GM08714 (cell line): ENCODE measurements around the gene NPDC1.
"Not testable (repeated sequence)": the region's sequence is repeated elsewhere in the genome, so short reads cannot be mapped to it uniquely, and the experiment has no call there.

Source experiments
- H3K4me3 ChIP-seq: fragments of 200-500 bp; sonication (Bioruptor generic); 2 replicates; pipeline ENCODE4 v1.5.1; 2014; ENCODE audit warnings: mild to moderate bottlenecking, low read length, inconsistent platforms
- ZNF274 ChIP-seq: IDR thresholded peaks from 2 replicates; pipeline ENCODE4 v1.6.1; 2012; ENCODE audit warnings: mild to moderate bottlenecking, low read depth, low read length

The NPDC1 gene

DNA sequence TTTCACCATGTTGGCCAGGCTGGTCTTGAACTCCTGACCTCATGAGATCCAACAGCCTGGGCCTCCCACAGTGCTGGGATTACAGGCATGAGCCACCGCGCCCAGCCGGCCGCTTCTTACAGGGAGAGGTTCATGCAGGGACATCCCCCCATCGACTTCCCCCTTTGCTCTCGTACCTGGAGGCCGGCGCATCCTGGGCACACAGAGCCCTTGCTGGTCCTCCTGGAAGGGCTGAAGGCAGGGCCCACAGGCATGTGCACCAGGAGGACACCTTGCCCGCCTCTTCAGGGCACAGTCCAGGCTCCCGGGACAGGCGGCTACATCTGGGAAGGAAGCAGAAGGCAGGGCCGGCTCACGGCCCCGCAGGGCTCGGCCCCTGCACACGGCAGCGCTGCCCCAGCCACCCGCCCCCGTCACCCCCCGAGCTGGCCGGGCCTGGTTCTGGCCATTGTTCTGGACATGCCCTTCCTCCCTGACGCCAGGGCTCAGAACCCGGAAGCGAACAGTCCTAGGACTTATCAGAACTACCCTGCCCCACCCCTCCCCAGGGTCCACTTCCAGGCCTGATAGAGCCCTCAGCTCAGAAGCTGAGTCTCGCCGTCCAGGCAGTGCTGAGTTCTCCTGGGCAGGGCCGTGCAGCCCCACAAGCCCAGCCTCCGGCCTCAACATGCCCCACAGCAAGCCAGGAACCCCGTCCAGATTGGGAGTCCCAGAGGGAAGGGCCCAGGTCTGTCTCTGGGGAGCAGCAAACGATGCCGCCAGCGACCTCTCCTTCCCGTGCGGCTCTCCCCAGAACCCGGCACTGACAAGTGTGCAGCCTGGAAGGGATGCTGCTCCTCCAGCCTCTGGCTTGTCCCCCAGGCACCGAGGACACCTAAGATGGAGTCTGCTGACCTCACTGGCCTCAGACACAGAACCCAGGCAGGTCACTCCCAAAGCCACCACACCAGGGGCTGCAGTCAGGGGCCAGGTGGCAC, 2.9 kb downstream of the NPDC1 start:
- no peak for TF ChIP-seq ZNF274
- no peak overlapping the region for H3K4me3 ChIP-seq

GRCh38 chr9:137041124-137041523, 4.9 kb downstream of the NPDC1 start:
- H3K4me3 ChIP-seq = no peak overlapping the region
- no peak for TF ChIP-seq ZNF274

DNA sequence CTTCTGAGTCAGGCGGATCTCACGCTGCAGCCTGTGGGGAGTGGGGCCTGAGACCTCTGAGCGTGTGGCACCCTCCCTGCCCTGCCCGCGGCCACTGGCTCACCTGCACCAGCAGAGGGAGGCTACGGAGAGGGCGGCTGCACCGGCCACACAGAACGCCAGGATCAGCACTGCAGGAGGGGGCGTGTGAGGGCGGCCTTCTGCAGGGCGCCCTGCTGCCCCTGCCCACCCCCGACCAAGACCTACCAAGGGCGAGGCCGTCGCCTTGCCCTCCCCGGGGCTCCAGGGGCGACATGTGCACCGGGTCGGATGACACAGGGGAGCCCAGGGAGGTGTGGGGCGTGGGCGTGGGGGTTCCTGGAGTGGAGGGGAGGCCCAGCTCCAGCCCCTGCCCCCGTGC, 5.4 kb downstream of the NPDC1 start:
- no peak overlapping the region for H3K4me3 ChIP-seq
- no peak for TF ChIP-seq ZNF274

GRCh38 chr9:137039611-137040366, 6.2 kb downstream of the NPDC1 start:
- no peak overlapping the region for H3K4me3 ChIP-seq
- TF ChIP-seq ZNF274 = no peak

DNA sequence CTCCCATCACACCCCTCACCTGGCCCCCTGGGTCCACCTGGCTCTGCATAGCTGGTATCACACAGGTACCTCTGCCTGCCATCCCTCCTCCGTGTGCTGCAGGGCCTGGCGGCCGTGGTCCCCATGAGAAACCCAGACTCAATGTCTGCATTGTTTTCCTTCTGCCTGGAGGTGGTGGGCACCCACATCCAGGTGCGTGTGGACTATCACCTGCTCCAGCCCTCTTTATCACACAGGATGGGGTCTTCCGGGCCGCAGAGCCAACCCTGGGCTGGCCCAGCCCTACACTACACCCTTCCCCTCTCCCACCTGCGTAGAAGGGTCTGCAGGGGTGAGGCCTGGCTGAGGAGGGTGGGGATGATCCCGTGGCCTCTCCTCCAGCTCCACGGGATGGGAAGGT, 7.1 kb downstream of the NPDC1 start:
- TF ChIP-seq ZNF274 = no peak
- H3K4me3 ChIP-seq = no peak overlapping the region

DNA sequence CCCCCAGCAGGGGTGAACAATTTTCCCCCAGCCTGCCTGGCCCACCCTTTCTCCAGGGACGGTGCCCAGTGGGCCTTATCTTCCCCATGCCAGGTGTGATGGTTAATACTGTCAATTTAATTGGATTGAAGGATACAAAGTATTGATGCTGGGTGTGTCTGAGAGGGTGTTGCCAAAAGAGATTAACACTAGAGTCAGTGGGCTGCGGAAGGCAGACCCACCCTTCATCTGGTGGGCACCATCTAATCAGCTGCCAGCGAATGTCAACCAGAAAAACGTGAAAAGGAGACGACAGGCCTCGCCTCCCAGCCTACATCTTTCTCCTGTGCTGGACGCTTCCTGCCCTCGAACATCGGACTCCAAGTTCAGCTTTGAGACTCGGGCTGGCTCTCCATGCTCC, 8.5 kb downstream of the NPDC1 start:
- H3K4me3 ChIP-seq = no peak overlapping the region
- TF ChIP-seq ZNF274 = no peak

DNA sequence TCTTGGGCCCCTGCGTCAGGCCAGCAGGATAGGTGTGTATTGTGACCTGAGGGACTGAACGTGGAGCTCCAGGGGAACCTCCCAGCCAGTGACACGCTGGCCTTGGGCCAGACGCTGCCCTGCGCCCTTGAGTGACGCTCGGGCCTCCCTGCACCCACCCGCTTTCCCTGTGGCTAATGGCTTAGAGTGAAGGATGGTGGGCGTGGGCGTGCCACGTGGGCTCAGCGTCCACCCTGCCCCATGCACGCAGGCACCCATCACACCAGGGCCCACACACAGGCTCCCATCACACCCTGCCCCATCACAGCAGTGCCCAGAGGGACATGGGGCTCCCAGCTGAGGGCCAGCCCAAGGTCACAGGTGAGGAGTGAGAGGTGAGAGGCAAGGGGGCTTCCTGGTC, 8.9 kb downstream of the NPDC1 start:
- no peak for TF ChIP-seq ZNF274
- no peak overlapping the region for H3K4me3 ChIP-seq

DNA sequence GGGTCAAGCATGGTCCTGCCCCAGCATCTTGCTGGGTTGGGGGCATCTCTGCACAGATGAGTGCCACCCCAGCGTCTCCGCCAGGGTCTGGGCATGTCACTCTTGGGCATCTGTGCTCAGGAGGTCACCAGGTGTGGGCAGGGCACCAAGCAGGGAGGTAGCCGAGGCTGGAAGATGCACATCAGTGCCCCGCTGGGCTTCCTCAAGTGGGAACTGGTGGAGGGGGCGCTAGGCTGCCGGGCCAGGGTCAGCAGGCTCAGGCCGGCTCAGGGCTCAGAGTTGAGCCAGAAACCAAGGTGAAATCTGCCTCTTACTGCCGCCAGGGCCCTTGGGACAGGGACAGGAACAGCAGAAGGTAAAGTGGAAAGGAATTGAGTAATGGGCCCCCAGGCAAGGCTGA, 10.0 kb downstream of the NPDC1 start:
- H3K4me3 ChIP-seq = no peak overlapping the region
- TF ChIP-seq ZNF274 = no peak

DNA sequence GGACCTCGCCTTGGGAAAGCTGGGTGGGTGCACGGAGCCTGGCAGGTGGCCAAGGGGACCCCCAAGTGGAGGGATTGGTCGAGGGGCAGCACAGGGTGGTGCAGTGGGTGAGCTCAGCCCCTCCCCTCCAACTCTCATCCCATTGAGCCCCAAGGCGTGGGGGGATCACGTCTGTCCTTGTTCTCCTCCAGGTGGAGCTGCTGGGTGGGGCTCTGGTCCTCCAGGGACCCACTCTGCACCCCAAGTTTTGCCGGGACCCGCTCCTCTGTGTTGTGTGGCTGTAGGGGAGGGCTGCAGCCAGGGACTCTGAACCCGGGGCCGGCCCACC, 10.5 kb downstream of the NPDC1 start:
- no peak for TF ChIP-seq ZNF274
- H3K4me3 ChIP-seq = no peak overlapping the region

DNA sequence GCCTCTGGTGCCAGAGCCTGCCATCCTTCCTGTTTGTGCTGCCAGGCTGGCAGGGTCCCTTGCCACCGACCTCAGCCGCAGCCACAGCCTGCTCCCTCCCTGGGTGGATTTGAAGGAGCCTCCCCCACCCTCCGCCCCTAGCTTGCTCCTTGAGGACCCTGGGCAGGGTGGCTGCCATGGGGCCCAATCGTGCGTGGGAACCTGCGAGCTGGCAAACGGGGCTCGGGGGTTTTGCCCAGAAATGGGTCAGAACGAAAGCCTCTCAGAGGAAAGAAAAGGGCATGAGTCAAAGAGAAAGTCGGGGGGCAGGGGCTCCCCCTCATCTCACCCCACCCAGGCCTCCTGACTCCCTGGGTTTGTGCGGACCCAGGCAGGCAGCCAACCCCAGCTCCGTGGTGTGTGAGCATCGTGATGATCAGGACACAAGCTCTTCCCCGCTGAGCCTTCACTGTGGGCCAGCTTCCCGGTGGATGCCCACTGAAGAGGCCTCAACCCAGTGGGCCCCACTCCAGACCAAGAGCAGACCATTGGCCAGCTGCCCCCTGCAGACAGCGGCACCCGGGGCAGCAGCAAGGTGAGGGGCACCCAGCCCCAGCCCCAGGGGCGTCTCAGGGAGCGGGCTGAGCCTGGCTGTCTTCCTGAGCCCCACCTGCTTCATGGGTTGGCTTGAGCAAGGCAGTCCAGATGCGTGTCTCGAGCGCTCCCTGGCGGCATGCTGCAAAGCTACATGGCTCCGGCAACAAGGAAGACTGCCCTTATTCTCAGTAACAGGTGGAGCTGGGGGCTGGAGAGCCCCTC, 11.1 kb downstream of the NPDC1 start:
- H3K4me3 ChIP-seq = no peak overlapping the region
- TF ChIP-seq ZNF274 = no peak

DNA sequence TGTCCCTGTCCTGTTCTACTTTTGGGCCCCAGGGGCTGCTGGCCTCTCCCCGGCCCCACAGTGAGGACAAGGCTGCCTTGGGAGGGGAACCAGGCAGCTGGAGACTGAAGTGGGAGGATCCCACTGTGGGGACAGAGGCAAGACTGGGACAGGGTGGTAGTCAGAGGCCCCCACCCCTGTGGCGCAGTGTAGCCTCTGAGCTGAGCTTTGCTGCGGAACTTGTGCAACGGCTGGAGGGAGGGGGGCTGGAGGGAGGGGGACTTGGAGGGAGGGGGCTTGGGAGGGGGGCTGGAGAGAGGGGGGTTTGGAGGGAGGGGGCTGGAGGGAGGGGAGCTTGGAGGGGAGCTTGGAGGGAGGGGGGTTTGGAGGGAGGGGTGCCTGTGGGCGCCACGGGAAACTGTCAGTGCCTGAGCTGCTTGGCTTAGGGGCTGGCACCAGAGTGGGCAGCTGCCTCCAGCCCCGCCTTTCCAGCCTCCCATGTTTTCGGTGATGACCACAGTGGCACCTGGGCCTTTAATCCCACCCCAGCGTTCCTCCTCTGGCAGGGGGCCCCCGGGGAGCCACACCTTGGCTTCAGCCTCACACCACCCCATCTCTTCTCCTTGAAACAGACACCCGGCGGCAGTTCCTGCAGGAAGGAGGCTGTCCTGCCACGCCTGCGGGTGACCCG, 11.8 kb downstream of the NPDC1 start:
- no peak for TF ChIP-seq ZNF274
- no peak overlapping the region for H3K4me3 ChIP-seq

DNA sequence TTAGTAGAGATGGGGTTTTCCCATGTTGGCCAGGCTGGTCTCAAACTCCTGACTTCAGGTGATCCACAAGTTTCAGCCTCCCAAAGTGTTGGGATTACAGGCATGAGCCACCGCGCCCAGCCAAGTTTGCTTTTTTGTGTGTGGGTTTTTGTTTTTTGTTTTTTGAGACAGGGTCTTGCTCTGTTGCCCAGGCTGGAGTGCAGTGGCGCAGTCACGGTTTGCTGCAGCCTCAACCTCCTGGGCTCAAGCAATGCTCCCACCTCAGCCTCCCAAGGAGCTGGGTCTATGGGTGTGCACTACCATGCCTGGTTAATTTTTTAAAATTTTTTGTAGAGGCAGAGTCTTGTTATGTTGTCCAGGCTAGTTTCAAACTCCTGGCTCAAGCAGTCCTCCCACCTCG, 12.5 kb downstream of the NPDC1 start:
- H3K4me3 ChIP-seq = not testable (repeated sequence)

DNA sequence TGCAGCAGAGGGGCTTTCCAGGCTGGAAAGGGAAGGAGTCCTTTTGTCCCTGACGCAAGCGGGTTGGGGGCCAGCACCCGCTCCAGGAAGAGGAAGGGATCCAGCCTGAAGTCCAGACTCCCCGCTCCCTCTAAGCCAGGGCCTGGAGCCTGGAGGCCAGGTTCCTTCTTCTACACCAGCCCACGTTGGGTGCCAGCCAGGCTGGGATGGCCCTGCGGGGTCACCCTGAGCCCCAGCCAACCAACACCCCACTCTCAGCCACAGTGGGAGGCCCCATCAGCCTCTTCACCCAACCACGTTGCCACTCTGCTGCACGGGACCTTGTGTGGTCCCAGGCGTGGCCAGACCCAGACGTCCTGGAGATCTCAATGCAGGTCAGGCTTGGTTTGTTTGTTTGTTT, 13.1 kb downstream of the NPDC1 start:
- TF ChIP-seq ZNF274 = no peak

More for the DNA sequence above, 13.1 kb downstream of the NPDC1 start:
- H3K4me3 ChIP-seq = no peak overlapping the region
